HG03439 (cell line): Measurements from ENCODE around the gene RGS6.

Experiments used
- ATAC-seq: cut with Tn5 transposase; IDR thresholded peaks from one replicate; pipeline ENCODE4 v1.9.1; 2021; ENCODE audit warnings: mild to moderate bottlenecking, moderate library complexity; ENCODE audit not compliant: unreplicated experiment

RGS6 gene

DNA sequence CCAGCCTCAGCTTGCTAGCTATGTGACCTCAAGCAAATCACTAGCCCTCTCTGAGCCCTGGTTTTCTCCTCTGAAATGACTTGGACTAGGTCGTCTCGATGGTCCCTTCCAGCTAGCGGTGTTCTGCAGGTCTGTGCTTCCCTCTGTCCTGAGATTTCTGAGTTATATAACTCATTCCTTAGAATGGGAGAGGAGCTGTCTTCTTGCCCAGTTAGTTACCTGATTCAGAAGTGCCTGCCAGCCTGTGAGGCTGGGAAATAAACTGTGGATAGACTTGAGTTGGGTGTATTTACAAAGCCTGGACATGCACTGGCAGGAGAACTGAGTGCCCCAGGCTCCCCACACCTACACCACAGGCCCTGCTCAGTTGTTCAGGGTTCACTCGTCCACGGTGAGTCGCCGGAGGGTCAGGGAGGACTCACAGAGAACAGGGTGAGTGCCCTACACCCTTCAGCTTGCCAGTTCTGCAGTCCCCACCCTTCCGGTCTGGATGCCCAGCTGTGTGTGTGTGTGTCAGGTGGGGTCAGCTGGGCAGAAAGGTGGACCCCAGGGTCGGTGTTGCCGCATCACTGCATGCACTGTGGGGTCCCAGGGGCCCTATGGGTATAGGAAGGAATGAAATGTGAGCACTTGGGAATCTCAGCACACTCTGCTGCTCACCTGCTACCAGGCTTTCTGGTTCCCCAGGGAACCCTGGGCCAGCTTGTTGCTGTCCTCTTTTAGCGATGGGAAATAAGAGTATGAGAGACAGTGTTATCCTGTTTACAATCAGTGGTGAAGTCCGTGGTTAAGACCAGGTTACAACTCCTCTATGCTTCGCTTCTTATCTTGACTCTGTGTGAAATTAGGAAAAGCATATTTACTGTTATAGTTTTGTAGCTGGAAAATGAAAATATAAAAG lies 613.4 kb downstream of the RGS6 start:
- no peak for ATAC-seq

DNA sequence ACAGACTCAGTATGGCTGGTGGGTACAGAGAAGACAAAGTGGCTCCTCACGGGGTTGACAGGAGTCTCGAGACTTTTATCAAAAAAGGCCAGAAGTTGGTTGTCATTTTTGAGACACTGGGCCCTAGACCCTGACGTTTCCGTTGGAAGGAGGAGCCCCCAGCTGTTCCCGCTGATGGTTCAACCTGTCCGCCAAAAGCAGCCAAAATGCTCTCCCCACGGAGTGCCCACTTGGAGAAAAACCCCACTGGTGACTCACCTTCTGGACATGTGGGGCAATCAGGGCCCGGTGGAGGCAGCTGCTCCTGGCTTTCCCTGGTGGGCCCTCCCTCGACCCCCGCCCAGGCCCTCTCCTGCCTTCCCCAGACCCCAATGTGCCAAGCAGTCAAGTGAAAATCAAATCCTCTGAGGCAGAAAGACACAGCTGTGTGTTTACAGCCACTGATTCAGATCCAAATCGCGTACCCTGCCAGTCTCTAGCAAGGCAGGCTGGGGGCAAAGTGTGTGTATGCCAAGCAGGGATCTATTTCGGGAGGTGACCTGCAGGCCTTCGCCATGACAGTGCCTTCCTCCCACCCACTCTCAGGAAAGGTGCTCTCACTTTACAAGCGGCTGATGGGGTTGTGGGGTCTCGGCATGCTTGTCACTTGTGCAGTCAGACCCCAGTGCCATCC lies 614.3 kb downstream of the RGS6 start:
- no peak for ATAC-seq

DNA sequence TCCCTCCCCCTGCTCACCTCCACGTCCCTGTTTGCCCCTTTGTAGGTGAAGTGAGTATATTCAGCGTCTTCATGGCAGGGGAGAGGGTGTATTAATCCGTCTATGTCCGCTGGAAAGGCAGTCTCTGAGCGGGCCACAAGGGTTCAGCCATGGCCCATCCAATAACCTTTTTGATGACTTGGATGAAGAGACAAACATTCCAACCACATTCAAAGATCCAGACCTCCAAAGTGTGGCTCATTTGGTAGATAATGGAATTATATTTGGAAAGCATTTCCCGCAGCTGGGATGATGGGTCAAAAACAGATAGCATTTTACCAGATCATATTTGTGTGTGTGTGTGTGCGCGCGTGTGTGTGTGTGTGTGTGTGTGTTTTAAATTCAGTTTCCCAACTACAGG lies 615.8 kb downstream of the RGS6 start:
- no peak for ATAC-seq

DNA sequence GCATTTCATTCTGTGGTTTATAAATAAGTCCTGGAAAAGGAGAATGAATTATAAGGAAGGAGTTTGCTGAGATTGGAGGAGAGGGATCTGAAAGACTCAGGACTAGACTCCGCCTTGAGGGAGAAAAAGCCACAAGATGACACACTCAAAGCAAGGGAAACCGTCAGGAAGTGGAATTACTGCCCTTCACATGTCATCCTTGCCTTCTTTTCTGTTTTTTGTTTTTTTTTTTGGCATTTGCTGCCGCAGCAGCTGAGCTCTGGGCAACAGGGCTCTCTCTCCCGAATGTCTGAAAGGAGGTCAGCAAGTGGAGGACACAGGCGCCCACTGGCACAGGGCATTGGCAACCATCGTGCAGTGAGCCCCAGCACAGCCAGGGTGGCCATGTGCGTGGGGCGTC lies 616.8 kb downstream of the RGS6 start:
- no peak for ATAC-seq

DNA sequence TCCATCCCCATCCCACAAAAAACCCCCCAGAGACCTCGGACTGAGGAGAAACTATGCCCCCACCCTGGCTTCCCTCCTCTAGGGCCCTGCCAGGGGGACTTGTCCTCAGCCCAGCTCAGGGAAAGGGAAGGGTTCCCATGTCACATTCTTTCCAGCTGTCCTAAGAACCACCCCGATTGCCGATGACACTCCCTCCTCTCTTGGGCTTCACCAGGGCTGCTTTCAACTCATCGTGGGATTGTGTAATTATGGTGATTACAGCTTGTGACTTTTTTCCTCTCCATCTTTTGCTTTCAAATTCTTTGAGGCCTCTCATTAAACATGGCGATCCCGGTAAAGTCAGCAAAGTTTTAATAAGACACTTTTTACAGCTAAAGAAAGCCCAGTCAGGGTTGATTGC lies 617.6 kb downstream of the RGS6 start:
- no peak for ATAC-seq

DNA sequence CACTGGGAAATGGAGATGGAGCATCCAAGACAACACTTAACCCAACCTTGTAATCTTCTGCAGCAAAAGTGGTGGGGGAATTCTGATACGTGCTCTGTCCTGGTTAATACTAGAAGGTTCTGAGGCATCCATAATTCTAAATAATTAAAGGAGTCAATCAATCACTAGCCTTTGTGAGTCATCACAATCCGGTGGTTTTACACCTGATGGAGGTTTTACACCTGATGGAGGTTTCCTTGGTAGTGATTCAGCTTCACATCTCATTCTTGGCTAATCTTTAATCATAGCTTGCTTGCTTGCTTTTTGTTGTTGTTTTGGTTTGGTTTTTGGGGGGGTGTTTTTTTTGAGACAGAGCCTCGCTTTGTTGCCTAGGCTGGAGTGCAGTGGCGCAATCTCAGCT lies 618.3 kb downstream of the RGS6 start:
- ATAC-seq: no peak

DNA sequence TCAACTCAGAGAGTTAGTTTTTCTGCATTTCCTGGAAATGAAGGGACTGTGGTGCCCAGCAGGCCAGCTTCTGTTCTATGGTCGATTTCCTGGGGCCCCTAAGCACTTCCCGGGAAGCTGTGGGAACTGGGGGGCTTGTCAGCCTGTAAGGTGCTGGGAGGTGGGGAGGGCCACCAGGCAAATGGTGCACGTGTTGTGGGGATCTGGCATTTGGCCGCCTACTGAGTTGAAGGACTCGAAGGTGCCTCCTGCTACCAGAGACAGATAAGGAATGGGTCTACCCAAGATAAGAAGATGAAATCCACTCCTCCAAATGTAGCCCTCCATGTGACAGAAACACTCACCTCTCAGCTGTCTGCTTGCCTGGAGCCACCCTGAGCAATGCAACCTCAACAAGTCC lies 620.0 kb downstream of the RGS6 start:
- no peak for ATAC-seq

DNA sequence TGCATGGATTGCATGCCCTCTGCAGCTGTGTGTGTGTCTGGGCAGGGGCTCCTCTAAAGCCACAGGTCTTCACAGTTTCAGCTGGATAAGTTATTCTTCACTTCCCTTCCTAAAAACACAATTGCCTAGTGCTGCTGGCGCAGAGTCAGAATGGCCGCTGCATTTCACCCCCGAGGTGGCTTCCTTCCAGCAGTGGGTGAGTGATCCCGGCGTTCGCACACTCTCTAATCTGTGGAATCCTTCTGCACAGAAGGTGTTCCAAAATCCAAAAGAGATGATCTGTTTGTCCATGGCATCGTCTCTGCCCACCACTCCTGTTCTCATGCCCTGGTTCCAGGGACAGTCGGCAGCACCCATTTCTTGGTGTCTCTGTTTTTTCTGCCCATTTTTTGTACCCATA lies 620.9 kb downstream of the RGS6 start:
- no peak for ATAC-seq

DNA sequence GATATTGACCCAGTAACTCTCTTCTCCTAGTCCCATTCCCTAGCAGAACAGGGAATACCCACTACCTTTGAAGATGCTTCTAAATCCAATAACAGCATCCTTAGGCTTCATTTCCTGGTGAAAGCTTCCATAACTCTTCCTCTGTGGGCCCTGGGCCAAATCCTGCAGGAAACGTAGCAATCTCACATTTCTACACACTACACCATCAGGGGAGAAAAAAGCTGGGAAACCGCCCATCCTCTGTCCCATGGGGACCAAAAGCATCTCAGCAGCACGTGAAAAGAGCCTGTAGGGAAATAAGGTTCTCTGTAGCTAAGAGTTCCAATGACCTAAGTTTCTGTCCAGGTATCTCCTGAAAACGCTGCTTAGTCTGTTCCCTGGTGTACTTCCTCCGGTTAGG lies 621.4 kb downstream of the RGS6 start:
- ATAC-seq: no peak

DNA sequence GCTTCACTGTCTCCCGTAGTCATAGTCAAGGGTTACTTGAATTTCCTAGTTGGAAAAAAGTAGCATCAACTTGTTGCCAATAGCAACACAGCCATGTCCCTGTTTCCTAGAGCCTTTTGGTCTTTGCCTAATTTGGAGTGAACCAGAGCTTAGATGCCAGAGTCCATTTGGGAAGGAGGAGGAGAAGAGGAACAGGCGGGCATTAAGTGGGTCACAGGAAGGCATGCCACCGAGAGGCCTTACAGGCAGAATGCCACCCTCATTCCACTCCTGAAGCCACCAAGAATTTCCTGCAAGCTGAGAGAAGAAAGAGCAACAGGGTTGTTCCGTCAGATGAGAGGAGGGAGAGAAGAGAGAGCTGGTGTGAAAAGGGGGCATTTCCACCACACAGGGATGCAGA lies 622.2 kb downstream of the RGS6 start:
- no peak for ATAC-seq

DNA sequence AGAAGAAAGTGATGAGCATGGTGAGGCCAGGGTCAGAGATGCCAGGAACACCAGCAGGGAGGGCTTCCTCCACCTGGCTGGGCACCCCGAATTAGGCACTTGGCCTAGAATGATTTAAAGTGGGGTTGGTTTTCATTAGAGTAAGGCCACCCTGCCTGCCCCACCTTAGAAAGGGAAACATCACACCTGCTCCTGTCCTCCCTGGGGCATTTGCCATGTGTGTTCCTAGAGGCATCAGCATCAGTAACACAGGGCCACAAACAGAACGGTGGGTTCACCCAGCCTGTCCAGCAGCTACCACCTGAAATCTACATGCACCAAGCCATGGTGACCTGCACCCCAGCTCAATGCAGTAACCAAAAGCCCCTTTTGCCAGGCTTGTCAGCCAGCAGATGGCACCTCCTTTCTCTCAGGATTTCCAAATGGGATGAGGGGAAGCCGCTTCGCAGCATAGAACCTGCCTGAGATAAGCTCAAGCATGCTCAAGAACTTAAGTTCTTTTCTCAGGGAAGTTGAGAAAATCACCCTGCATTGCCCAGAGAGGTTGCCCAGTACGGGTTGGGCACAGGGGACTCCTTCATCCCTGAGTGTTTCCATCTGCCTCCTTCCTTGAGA lies 622.9 kb downstream of the RGS6 start:
- ATAC-seq: no peak

DNA sequence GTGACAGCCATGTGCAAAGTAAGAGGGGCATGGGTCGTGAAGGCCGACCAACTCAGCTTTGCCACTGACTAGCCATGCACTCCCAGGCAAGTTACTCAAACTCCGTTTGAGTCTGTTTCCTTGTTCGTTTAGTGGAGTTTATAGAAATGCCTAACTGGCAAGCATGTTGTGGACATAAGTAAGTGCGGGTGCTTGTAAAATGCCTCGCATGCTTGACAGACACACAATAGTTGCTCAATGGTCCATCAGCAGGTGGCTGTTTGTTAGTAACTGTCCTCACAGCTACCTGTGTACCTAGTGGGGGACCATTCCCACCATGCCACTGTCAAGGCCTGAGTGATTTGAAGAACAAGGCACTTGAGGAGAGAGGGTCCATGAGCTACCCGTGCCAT lies 623.4 kb downstream of the RGS6 start:
- ATAC-seq: no peak

DNA sequence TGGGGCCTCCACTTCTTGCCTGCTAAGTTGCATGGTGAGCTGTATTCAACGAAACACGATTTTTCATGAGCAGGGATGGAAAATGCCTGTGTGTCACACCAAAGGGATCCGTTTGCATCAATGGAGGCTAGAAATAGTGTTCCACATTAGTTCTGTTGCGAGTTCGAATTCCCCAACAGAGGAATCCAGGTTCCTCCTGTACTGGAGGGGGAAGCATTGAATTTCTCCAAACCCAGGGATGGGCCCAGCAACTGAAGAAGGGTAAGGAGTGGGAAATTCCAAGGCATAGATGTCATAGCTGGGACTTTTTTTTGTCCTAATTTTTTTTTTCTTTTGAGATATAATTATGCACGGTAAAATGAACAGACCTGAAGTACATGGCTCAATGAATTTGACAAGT lies 625.4 kb downstream of the RGS6 start:
- no peak for ATAC-seq

DNA sequence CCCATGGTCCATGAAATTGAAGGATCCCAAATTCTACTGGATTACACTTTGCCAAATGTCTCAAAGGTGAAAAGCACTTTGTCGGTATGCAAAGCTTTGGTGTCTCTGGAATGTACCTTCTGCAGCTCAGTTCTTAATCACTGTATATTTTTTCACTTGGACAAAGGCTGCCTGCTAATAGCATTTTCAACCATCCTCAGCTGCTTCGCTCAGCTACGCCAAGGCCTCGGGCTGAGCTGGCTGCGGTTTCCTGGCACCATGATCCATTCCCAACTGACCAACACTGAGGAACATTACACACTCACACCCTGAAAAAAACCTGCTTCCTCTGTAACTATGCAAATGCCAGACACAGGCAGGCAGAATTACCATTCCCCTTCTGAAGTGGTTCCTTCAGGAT lies 626.5 kb downstream of the RGS6 start:
- no peak for ATAC-seq

DNA sequence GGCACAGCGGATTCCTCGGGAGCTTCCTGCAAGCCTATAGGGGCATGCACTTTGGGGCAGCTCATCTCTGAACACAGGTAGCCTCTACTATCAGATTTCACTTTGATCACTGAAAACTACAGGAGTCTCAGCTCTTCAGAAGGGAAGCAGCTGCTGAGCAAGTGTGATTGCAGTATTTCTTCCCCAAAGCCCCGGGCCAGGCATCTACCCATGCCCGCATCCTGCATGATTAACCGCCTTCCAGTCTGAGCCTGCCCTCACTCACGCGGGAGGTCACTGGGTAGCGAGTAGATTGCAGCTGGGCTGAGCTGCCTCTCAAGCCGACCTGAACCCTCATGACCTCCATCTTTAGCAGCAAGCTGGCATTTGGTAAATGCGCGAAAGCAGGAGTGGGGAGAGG lies 627.0 kb downstream of the RGS6 start:
- ATAC-seq: no peak

DNA sequence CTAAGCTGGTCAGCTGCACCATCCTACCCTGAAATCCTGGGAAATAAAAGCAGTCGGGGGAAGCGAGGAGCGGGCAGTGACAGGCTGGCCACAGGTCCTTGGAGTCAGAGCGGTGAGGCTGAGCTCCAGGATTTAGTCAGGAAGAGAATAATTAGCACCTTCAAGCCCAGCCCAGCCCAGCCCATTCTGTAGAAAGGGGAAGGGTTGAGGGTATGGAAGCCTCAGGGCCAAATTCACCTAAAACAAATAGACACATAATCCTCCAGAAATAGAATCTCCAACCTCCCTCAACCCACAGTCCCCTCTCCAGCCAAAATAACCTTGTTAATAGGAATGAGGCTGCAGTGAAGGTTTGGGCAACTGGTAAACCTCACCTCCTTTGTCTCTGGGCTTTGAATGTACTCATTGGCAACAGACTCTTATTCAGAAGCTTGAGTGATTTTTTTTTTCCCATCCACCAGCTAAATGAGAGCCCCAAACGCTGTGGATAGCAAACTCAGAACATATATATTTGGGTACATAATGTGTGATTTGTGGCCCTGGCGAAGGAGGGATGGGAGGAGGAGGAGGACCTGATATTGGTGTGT lies 627.5 kb downstream of the RGS6 start:
- ATAC-seq: no peak

DNA sequence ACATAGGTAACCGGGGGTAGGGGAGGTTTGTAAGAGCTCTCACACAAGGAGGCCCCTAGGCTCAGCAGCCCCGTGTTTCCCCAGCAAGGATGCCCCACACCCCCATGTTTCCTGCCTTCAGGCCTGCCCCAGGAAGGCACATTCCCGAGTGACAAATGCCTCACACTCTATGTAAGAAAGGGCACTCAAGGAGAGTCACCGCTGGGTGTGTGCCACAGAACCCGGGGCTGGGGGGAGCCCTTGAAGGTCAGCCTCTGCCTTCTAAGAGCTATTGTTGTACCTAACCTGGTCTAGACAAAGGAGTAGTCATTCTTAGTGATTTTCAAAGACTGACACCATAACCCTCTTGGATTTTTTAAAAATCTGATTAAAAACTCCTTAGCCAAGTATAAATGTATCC lies 628.1 kb downstream of the RGS6 start:
- ATAC-seq: no peak

DNA sequence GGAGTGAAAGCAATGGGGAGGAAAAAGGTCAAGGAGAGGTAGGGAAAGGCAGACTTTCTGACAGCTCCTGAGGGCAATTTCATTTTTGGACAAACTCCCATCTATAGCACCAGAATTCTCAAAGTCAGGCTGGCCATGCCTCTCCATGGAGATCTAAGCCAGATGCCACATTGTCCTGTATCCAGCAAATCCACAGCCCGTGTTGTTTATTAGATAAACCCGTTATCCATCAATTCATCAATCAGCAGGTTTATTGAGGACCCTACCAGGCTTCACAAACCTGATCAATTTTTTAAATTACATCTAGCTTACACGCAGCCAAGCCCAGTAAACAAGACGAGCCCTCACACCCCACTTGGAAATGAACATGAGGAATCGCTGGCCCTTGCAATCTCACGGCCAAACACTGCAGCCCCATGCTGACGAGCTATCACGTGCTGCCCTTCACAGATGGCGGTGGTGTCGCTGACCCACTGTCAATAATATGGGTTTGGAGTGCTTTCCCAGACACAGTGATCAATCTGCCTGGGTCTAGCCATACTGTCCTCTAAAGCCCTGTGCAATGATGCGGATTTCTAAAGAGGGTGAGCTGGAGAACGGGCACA lies 628.8 kb downstream of the RGS6 start:
- ATAC-seq: no peak

DNA sequence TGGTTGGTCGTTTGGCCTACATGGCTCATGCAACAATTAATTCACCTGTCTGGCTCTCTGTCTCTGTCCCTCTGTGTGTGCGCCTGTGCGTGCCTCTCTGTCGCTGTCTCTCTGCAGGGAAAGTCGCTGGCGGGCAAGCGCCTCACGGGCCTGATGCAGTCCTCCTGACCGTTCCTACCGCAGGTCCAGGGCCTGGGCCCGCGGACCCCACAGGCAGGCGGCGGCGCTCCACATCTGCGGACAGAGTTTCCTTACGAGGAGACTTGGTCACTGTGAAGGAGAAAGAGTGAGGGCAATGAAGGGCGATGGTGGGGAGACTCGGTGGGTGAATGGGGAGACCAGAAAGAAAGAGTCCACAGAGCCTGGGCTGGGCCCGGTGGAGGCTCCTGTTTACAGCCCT lies 630.1 kb downstream of the RGS6 start:
- no peak for ATAC-seq

DNA sequence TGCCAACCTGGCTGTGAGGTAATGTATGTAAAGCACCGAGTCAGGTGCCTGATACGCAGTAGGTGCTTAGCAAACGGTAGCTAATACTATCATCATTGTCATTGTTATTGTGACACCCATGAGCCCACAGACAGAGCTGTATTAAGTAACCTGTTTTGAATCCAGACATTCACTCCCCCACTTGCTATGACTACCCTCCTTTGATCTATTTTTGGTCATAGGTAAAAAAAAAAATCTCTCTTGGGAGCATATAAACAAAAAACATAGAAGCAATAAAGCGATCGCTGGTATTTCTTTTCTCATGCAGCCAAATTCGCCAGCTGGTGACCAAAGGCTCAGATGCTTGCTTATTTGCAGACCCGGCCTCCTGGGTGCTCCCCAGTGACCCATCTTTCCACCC lies 631.4 kb downstream of the RGS6 start:
- no peak for ATAC-seq

DNA sequence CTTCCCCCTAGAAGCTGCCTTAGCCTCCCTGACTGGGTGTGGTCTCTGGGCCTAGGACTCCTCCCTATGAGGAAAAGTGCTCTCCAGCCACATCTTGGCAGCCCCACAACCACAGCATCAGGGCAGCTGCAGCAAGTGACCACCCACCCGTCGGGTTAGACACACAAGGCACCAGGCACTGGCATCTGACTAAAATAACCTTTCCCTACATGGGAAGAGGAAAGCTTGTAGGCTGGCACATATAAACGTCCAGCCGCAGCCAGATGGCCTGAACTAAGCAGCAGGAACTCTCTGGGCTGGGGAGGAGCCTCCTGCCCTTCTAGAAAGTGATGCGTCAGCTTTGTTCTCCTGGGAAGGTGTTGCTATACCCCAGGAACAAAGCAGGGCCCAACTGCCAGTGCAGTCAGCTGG lies 632.9 kb downstream of the RGS6 start:
- no peak for ATAC-seq
